GM23248 (cell line): ENCODE results near the gene MOBP.

Source experiments
- EZH2 ChIP-seq: fragments of 200-600 bp; sonication (generic); IDR thresholded peaks from 2 replicates; pipeline ENCODE4 v1.6.1; 2018; ENCODE audit warnings: antibody characterized with exemption, mild to moderate bottlenecking; ENCODE audit not compliant: insufficient read depth, poor library complexity, severe bottlenecking
- EZH2phosphoT487 ChIP-seq: fragments of 200-600 bp; sonication (generic); IDR thresholded peaks from 2 replicates; pipeline ENCODE4 v1.6.1; 2018; ENCODE audit warnings: antibody characterized with exemption, moderate library complexity, mild to moderate bottlenecking, low read depth; ENCODE audit not compliant: insufficient read depth

DNA sequence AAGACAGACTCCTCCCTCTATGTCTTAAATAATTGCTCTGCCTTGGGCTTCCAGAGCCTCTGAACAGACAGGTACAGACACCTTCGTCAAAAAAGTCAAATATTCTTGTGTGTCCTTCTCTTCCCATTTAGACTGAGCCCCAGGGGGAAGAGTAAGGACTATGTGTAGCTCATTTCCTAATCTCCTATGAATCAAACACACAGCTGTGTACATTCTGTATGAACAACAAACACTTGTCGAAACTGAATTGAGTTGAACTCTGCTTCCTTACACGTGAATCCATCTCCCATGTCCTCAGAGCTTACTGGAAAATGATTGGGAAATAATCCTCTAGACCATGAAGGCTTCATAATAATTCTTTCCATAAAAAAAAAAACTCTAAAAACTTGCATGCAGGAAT lies 80.8 kb downstream of the MOBP start:
- TF ChIP-seq EZH2phosphoT487 (no peak), EZH2 (no peak)
